ENCODE measurements around the gene RCSD1. TPM values are rescaled to one million over a fixed set of nuclear protein-coding genes. Genes with fewer than 3 reads are reported as not detected.

The RCSD1 gene
- total RNA-seq, 1 experiment from 2014 or later: not detected

DNA sequence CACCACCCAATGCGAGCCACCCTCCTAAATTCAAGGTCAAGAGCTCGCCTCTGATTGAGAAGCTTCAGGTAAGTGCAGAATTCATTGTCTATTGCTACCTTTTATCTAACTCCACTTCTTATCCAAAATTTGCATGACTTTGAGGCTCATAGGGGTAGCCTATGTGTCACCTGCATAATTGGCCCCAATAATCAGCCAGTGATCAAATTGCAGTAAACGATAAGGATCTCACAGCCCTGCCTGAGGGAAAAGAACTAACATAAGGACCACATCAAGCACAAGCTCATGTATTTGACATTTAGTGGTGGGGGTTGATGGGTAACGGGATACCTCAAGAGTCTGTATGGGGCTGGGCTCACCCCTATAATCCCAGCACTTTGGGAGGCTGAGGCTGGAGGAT, 60.0 kb downstream of the RCSD1 start:
- no TSS peak for BruUV-seq (replicated peaks)
- no peaks in the 10 kb centered on the region for H3K4me1 ChIP-seq (ENCODE audit: insufficient read depth, low read length, poor library complexity, severe bottlenecking)
- ChIA-PET CTCF (interaction anchor here (0.6 kb wide), 1 partner anchor 16 kb away, joined by 3 read pairs; no protein-coding TSS in a partner anchor), POLR2A (ENCODE audit: low non-redundant PET) (no interaction called here)
- H3K9me3 ChIP-seq (ENCODE audit: low read depth, low read length, poor library complexity, severe bottlenecking): no peaks in the 10 kb centered on the region
- intact Hi-C loops (cut with micrococcal nuclease; ENCODE audit: unreplicated experiment): no loop called here
- DNase-seq (ENCODE audit: low spot score): no peak
- no peak overlapping the region for H3K27ac ChIP-seq (ENCODE audit: low read depth, low read length, poor library complexity, severe bottlenecking)
- no peaks in the 10 kb centered on the region for H3K27me3 ChIP-seq (replicated peaks; ENCODE audit: insufficient read depth, low read depth, low read length, poor library complexity)
- TF ChIP-seq EZH2 (IDR thresholded peaks at IDR 0.05; ENCODE audit: borderline replicate concordance, low read depth, low read length, poor library complexity, severe bottlenecking): no peak
- TF ChIP-seq, protein P1, sequence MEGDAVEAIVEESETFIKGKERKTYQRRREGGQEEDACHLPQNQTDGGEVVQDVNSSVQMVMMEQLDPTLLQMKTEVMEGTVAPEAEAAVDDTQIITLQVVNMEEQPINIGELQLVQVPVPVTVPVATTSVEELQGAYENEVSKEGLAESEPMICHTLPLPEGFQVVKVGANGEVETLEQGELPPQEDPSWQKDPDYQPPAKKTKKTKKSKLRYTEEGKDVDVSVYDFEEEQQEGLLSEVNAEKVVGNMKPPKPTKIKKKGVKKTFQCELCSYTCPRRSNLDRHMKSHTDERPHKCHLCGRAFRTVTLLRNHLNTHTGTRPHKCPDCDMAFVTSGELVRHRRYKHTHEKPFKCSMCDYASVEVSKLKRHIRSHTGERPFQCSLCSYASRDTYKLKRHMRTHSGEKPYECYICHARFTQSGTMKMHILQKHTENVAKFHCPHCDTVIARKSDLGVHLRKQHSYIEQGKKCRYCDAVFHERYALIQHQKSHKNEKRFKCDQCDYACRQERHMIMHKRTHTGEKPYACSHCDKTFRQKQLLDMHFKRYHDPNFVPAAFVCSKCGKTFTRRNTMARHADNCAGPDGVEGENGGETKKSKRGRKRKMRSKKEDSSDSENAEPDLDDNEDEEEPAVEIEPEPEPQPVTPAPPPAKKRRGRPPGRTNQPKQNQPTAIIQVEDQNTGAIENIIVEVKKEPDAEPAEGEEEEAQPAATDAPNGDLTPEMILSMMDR (conservative IDR thresholded peaks at IDR 0.05; ENCODE audit: low read depth, low read length): no peak
- no peak overlapping the region for H3K4me3 ChIP-seq (ENCODE audit: low read depth, low read length, poor library complexity, severe bottlenecking)
- H3K36me3 ChIP-seq (ENCODE audit: insufficient read depth, low read length, poor library complexity, severe bottlenecking): no peaks in the 10 kb centered on the region

DNA sequence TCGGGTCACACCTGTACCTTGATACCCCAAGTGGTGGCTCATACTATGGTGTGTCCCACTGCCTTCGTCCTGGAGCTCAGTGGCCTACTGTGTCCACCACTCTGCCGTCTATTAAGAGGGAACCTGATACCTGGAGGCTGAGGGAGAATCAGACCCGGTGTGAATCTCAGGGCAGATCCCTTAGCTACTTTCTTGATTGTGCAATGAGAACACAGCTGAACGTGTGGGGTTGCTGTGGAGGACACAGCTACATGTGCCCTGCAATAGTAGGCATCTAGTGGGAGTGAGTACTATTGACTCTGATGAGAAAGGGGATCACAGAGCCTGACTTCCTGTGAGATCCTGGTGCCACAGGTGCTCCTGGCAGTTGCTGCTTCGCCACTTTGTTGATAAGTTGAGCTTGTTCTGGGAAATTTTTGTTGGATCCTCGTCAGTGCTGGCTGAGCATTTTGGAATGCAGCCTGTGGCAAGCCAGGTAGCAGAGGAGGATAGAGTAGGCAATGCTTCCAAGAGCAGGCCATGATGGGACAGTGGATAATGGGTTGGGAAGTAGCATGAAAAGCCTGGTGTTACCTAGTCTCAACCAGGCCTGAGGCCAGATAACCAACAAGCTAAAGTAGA, 63.5 kb downstream of the RCSD1 start:
- H3K4me1 ChIP-seq (ENCODE audit: insufficient read depth, low read length, poor library complexity, severe bottlenecking): no peaks in the 10 kb centered on the region
- H3K4me3 ChIP-seq (ENCODE audit: low read depth, low read length, poor library complexity, severe bottlenecking): no peak overlapping the region
- H3K9me3 ChIP-seq (ENCODE audit: low read depth, low read length, poor library complexity, severe bottlenecking): no peaks in the 10 kb centered on the region
- no peak for DNase-seq (ENCODE audit: low spot score)
- CTCF ChIA-PET: no interaction called here
- no peak overlapping the region for H3K27ac ChIP-seq (ENCODE audit: low read depth, low read length, poor library complexity, severe bottlenecking)
- intact Hi-C loops (cut with micrococcal nuclease; ENCODE audit: unreplicated experiment): no loop called here
- POLR2A ChIA-PET (ENCODE audit: low non-redundant PET): no interaction called here
- H3K36me3 ChIP-seq (ENCODE audit: insufficient read depth, low read length, poor library complexity, severe bottlenecking): no peaks in the 10 kb centered on the region
- no TSS peak for BruUV-seq (replicated peaks)
- TF ChIP-seq, protein P1 (conservative IDR thresholded peaks at IDR 0.05; ENCODE audit: low read depth, low read length): no peak
- TF ChIP-seq EZH2 (IDR thresholded peaks at IDR 0.05; ENCODE audit: borderline replicate concordance, low read depth, low read length, poor library complexity, severe bottlenecking): no peak
- no peaks in the 10 kb centered on the region for H3K27me3 ChIP-seq (replicated peaks; ENCODE audit: insufficient read depth, low read depth, low read length, poor library complexity)

DNA sequence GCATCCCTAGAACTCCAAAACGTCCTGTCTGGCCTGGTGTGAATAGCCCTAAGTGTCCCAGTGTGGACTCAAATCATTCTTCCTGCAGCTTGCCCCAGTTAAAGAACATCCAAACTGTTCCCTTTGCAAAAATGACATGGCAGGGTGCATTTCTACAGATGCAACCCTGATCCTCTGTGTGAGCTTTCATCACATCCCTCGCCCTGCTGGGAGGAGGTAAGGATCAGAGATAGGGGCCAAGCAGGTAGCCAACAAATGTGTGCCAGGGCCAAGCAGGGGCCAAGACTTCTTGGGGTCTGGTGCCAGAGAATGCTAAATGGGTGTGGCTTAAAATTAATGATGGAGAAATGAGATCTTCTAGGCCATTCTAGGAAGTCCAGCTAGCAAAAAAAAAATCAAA, 64.7 kb downstream of the RCSD1 start:
- intact Hi-C loops (cut with micrococcal nuclease; ENCODE audit: unreplicated experiment): no loop called here
- CTCF ChIA-PET: no interaction called here
- POLR2A ChIA-PET (ENCODE audit: low non-redundant PET): no interaction called here
- TF ChIP-seq, protein P1 (conservative IDR thresholded peaks at IDR 0.05; ENCODE audit: low read depth, low read length): no peak
- no peak for TF ChIP-seq EZH2 (IDR thresholded peaks at IDR 0.05; ENCODE audit: borderline replicate concordance, low read depth, low read length, poor library complexity, severe bottlenecking)
- no TSS peak for BruUV-seq (replicated peaks)
- H3K27me3 ChIP-seq (replicated peaks; ENCODE audit: insufficient read depth, low read depth, low read length, poor library complexity): no peaks in the 10 kb centered on the region
- no peak overlapping the region for H3K4me3 ChIP-seq (ENCODE audit: low read depth, low read length, poor library complexity, severe bottlenecking)
- no peaks in the 10 kb centered on the region for H3K36me3 ChIP-seq (ENCODE audit: insufficient read depth, low read length, poor library complexity, severe bottlenecking)
- H3K9me3 ChIP-seq (ENCODE audit: low read depth, low read length, poor library complexity, severe bottlenecking): no peaks in the 10 kb centered on the region
- no peaks in the 10 kb centered on the region for H3K4me1 ChIP-seq (ENCODE audit: insufficient read depth, low read length, poor library complexity, severe bottlenecking)
- H3K27ac ChIP-seq (ENCODE audit: low read depth, low read length, poor library complexity, severe bottlenecking): no peak overlapping the region
- DNase-seq (ENCODE audit: low spot score): no peak

Measured in A673 (cell line).